DND-41 (cell line): ENCODE measurements around the gene COBL.

Experiments
- ATAC-seq: fragments of 200-7000 bp; cut with Tn5 transposase; 3 replicates; pipeline ENCODE4 v1.9.1; 2021; ENCODE audit warnings: low read depth; ENCODE audit not compliant: insufficient read depth
- DNase-seq: peaks from one replicate; pipeline ENCODE4 v3.0.0-alpha.2; 2020
- H2AFZ ChIP-seq: 2 replicates; pipeline ENCODE4 v1.6.0; 2012; ENCODE audit warnings: low read depth, low read length
- H3K27ac ChIP-seq: 2 replicates; pipeline ENCODE4 v1.5.1; 2012; ENCODE audit warnings: low read length, inconsistent platforms
- H3K27me3 ChIP-seq: fragments of 200-600 bp; sonication (generic); 2 replicates; pipeline ENCODE4 v1.6.0; 2012; ENCODE audit warnings: low read length, mild to moderate bottlenecking, inconsistent platforms; ENCODE audit not compliant: insufficient read depth, poor library complexity
- H3K36me3 ChIP-seq: 2 replicates; pipeline ENCODE4 v1.5.1; 2012; ENCODE audit warnings: low read length, inconsistent platforms; ENCODE audit not compliant: insufficient read depth
- H3K4me1 ChIP-seq: 2 replicates; pipeline ENCODE4 v1.5.1; 2012; ENCODE audit warnings: mild to moderate bottlenecking, low read length; ENCODE audit not compliant: insufficient read depth
- H3K4me2 ChIP-seq: 2 replicates; pipeline ENCODE4 v1.6.0; 2012; ENCODE audit warnings: mild to moderate bottlenecking, moderate library complexity, low read length, inconsistent platforms; ENCODE audit not compliant: insufficient read depth
- H3K4me3 ChIP-seq, 2 experiments: fragments of 200-600 bp in 1 of 2; shearing (Covaris generic) in 1 of 2; 2 replicates each; pipeline ENCODE4 v1.5.1; 2012 to 2016; ENCODE audit warnings: inconsistent platforms in 2 of 2, low read length in 2 of 2, mild to moderate bottlenecking in 2 of 2, low read depth in 1 of 2, moderate library complexity in 1 of 2
- H3K79me2 ChIP-seq: 2 replicates; pipeline ENCODE4 v1.6.0; 2012; ENCODE audit warnings: low read length, inconsistent platforms; ENCODE audit not compliant: insufficient read depth
- H3K9ac ChIP-seq: 2 replicates; pipeline ENCODE4 v1.6.0; 2012; ENCODE audit warnings: low read depth, mild to moderate bottlenecking, inconsistent platforms, low read length, moderate library complexity
- H3K9me3 ChIP-seq: 2 replicates; pipeline ENCODE4 v1.5.1; 2012; ENCODE audit warnings: low read length, moderate library complexity, mild to moderate bottlenecking, inconsistent platforms; ENCODE audit not compliant: insufficient read depth, severe bottlenecking
- H4K20me1 ChIP-seq: 2 replicates; pipeline ENCODE4 v1.6.0; 2012; ENCODE audit warnings: low read length; ENCODE audit not compliant: insufficient read depth
- EZH2 ChIP-seq: IDR thresholded peaks from 3 replicates; pipeline ENCODE4 v1.6.1; 2012; ENCODE audit warnings: borderline replicate concordance, low read depth, mild to moderate bottlenecking, moderate library complexity, low read length, inconsistent platforms; ENCODE audit not compliant: severe bottlenecking
- TF ChIP-seq, protein P1 (sequence below): IDR thresholded peaks from 2 replicates; pipeline ENCODE4 v1.5.1; 2012; ENCODE audit warnings: borderline replicate concordance, low read length, moderate library complexity, mild to moderate bottlenecking; ENCODE audit not compliant: poor library complexity, severe bottlenecking; ENCODE audit errors: extremely low read depth

COBL gene

DNA sequence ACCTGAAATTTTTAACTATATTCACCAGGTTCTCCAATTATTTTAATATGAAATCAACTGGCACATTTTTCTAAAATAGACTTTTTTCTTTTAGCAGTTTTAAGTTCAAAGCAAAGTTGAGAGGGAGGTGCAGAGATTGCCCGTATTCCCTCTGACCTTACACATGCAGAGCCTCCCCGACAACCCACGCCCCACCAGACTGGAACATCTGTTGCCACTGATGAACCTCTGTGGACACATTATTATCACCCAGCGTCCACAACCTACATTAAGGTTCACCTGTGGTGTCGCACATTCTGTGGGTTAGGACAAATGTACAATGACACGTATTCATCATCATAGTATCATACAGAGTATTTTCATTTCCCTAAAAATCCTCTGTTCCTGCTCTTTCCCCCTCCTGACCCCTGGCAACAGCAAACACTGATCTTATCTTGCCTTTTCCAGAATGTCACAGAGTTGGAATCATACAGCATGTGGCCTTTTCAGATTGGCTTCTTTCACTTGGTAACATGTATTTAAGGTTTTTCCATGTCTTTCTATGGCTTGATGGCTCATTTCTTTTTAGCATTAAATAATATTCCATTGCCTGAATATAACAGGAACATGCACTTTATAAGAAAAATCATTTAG is 37.1 kb downstream of the COBL start:
- H3K4me1 ChIP-seq = no peaks in the 10 kb centered on the region
- no peaks in the 10 kb centered on the region for H4K20me1 ChIP-seq
- H3K79me2 ChIP-seq = no peaks in the 10 kb centered on the region
- no peak overlapping the region for H3K4me3 ChIP-seq
- H3K36me3 ChIP-seq = no peaks in the 10 kb centered on the region
- no peak overlapping the region for H3K4me2 ChIP-seq
- H3K9ac ChIP-seq = no peak overlapping the region
- H3K27ac ChIP-seq = no peak overlapping the region
- H3K9me3 ChIP-seq = no peaks in the 10 kb centered on the region
- peaks cover 8% of the 10 kb centered on the region for H3K27me3 ChIP-seq
- ATAC-seq = no peak
- no peak for DNase-seq
- H2AFZ ChIP-seq = no peak overlapping the region
- no peak for TF ChIP-seq EZH2
- TF ChIP-seq, protein P1, sequence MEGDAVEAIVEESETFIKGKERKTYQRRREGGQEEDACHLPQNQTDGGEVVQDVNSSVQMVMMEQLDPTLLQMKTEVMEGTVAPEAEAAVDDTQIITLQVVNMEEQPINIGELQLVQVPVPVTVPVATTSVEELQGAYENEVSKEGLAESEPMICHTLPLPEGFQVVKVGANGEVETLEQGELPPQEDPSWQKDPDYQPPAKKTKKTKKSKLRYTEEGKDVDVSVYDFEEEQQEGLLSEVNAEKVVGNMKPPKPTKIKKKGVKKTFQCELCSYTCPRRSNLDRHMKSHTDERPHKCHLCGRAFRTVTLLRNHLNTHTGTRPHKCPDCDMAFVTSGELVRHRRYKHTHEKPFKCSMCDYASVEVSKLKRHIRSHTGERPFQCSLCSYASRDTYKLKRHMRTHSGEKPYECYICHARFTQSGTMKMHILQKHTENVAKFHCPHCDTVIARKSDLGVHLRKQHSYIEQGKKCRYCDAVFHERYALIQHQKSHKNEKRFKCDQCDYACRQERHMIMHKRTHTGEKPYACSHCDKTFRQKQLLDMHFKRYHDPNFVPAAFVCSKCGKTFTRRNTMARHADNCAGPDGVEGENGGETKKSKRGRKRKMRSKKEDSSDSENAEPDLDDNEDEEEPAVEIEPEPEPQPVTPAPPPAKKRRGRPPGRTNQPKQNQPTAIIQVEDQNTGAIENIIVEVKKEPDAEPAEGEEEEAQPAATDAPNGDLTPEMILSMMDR = no peak

DNA sequence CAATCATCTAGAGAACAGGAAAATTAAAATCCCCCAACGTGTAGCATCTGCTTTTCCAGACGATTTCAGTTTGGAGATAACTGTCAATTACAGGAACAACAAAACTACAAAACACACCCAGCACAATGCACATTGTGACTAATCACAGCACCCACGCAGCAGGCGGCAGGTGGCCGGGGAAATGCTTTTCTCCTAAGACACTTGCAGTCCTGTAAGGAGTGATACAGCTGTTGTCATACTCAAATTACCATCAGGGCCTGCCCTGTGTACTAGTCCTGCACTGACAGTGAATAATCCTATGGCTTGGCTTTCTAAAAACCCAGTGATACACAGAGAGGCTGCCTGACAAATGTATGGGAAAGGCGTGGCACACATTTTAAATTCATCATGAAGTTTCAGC is 37.8 kb downstream of the COBL start:
- DNase-seq (no peak), ATAC-seq (no peak)
- H3K27ac ChIP-seq = no peak overlapping the region
- H3K9ac ChIP-seq = no peak overlapping the region
- no peaks in the 10 kb centered on the region for H3K36me3 ChIP-seq
- no peak overlapping the region for H3K4me3 ChIP-seq
- H4K20me1 ChIP-seq = no peaks in the 10 kb centered on the region
- no peak overlapping the region for H3K4me2 ChIP-seq
- H3K27me3 ChIP-seq = peaks cover 8% of the 10 kb centered on the region
- TF ChIP-seq EZH2 = no peak
- TF ChIP-seq, protein P1 = no peak
- H3K4me1 ChIP-seq = no peaks in the 10 kb centered on the region
- no peaks in the 10 kb centered on the region for H3K79me2 ChIP-seq
- H2AFZ ChIP-seq = no peak overlapping the region
- H3K9me3 ChIP-seq = no peaks in the 10 kb centered on the region

DNA sequence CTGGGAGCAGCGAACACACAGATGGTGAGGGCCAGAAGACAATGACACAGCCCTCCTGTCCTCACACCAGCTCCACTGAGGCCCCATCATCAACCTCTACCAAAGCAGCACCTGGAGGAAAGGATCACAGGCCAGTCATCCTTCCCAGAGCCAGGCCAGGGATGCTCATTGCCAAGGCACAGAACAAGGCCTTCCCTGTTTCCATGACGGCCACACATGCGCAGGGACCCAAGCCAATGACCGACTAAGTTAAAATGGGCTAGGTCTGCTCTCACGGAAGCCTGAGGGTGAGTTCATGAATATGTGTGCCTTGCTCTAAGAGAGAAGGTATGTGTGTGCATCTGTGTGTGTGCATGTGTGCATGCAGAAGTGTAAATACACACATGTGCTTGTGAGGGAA is 39.6 kb downstream of the COBL start:
- Histone ChIP-seq H3K4me1 (no peaks in the 10 kb centered on the region), H3K9me3 (no peaks in the 10 kb centered on the region), H3K9ac (no peak overlapping the region), H3K27ac (no peak overlapping the region), H4K20me1 (no peaks in the 10 kb centered on the region), H2AFZ (no peak overlapping the region), H3K79me2 (no peaks in the 10 kb centered on the region), H3K36me3 (no peaks in the 10 kb centered on the region), H3K4me3 (no peak overlapping the region), H3K4me2 (no peak overlapping the region), H3K27me3 (peaks cover 8% of the 10 kb centered on the region)
- TF ChIP-seq, protein P1 = no peak
- no peak for TF ChIP-seq EZH2
- ATAC-seq = no peak
- DNase-seq = no peak

DNA sequence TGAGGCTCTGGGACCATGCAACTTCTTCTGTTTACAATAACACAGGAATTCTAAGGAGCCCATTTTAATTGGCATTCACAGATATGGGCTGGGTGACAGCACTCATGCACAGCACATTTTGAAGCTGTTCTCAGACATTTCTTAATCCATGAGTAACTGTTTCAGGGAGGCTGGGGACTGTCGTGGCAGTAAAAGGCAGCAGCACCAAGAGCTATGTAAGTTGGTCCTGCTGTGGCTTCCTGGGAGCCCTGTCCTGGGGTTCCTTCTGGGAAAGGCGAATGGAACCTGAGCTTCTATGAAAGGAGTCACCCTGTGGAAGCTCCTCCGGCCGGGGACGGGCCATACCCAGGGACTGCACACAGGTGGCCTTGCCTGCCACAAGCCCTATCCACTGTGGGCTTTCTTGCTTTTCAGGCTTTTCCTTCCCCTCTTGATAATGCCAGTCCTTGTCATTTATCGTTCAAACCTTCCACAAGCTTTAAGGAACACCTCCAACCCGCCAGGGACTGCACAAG is 40.5 kb downstream of the COBL start:
- Histone ChIP-seq H3K4me2 (no peak overlapping the region), H3K79me2 (no peaks in the 10 kb centered on the region)

More for the DNA sequence above, 40.5 kb downstream of the COBL start:
- H3K4me1 ChIP-seq = no peaks in the 10 kb centered on the region
- H3K9ac ChIP-seq = no peak overlapping the region
- no peaks in the 10 kb centered on the region for H4K20me1 ChIP-seq
- no peak overlapping the region for H3K4me3 ChIP-seq
- no peaks in the 10 kb centered on the region for H3K9me3 ChIP-seq
- TF ChIP-seq, protein P1 = no peak
- TF ChIP-seq EZH2 = no peak
- H3K27me3 ChIP-seq = peaks cover 8% of the 10 kb centered on the region
- H2AFZ ChIP-seq = no peak overlapping the region
- no peaks in the 10 kb centered on the region for H3K36me3 ChIP-seq
- DNase-seq (no peak), ATAC-seq (no peak)
- no peak overlapping the region for H3K27ac ChIP-seq
